Thoracic aorta (tissue), 2 donors: ENCODE results near the gene F2RL2. TPM values are rescaled to one million over a fixed set of nuclear protein-coding genes. Genes with fewer than 3 reads are reported as not detected.

ENCODE experiments used
- ATAC-seq: fragments of 150-250 bp; one replicate; pipeline ENCODE4 v1.8.0; 2017; ENCODE audit warnings: low read depth; ENCODE audit not compliant: insufficient number of reproducible peaks, low FRiP score
- DNase-seq: peaks from one replicate; pipeline ENCODE4 v3.0.0-alpha.2; 2020; ENCODE audit warnings: low spot score
- H3K27ac ChIP-seq, 2 donors: fragments of 200-600 bp; sonication (generic); 1 replicate in 1 of 2; 2 replicates in 1 of 2; pipeline ENCODE4 v1.5.1; 2016; ENCODE audit warnings: mild to moderate bottlenecking in 2 of 2, moderate library complexity in 2 of 2
- H3K27me3 ChIP-seq: fragments of 200-600 bp; sonication (generic); replicated peaks from 2 replicates; pipeline ENCODE4 v1.6.0; 2016; ENCODE audit warnings: mild to moderate bottlenecking; ENCODE audit not compliant: insufficient read depth
- H3K36me3 ChIP-seq: fragments of 200-600 bp; sonication (generic); one replicate; pipeline ENCODE4 v1.5.1; 2016
- H3K4me1 ChIP-seq, 2 donors: fragments of 200-600 bp; sonication (generic); 1 replicate in 1 of 2; 2 replicates in 1 of 2; pipeline versions ENCODE4 v1.5.1 to v1.6.0; 2016; ENCODE audit warnings: low read depth in 2 of 2, mild to moderate bottlenecking in 1 of 2; ENCODE audit not compliant: control insufficient read depth in 1 of 2
- H3K4me3 ChIP-seq: fragments of 200-600 bp; sonication (generic); 2 replicates; pipeline ENCODE4 v1.5.1; 2016; ENCODE audit warnings: mild to moderate bottlenecking
- H3K9me3 ChIP-seq: fragments of 200-600 bp; sonication (generic); 2 replicates; pipeline ENCODE4 v1.5.1; 2016
- total RNA-seq, 2 donors: library from RNA; depleted of rRNA; stranded (reverse); fragments of >200 nt; gene quantifications; one replicate each; pipeline versions ENCODE4 v1.1.0 to v1.2.3, GENCODE V29; 2016
- TF ChIP-seq, protein P1 (sequence below): fragments of 200-600 bp; sonication (generic); IDR thresholded peaks from one replicate; pipeline ENCODE4 v1.5.1; 2019; ENCODE audit warnings: antibody characterized with exemption

The F2RL2 gene
- total RNA-seq, 2 donors from 2014 or later, result 2.7 to 13.7 TPM

- Histone ChIP-seq H3K4me3 (no peak overlapping the region), H3K36me3 (no peaks in the 10 kb centered on the region), H3K27ac (no peak overlapping the region), H3K9me3 (no peaks in the 10 kb centered on the region), H3K27me3 (no peaks in the 10 kb centered on the region), H3K4me1 (peaks cover 0 to 8% of the 10 kb centered on the region in 2 donors)
- no peak for ATAC-seq
- no peak for DNase-seq
- TF ChIP-seq, protein P1, sequence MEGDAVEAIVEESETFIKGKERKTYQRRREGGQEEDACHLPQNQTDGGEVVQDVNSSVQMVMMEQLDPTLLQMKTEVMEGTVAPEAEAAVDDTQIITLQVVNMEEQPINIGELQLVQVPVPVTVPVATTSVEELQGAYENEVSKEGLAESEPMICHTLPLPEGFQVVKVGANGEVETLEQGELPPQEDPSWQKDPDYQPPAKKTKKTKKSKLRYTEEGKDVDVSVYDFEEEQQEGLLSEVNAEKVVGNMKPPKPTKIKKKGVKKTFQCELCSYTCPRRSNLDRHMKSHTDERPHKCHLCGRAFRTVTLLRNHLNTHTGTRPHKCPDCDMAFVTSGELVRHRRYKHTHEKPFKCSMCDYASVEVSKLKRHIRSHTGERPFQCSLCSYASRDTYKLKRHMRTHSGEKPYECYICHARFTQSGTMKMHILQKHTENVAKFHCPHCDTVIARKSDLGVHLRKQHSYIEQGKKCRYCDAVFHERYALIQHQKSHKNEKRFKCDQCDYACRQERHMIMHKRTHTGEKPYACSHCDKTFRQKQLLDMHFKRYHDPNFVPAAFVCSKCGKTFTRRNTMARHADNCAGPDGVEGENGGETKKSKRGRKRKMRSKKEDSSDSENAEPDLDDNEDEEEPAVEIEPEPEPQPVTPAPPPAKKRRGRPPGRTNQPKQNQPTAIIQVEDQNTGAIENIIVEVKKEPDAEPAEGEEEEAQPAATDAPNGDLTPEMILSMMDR, result no peak
Observed at GRCh38 chr5:76571559-76571958, 51.6 kb downstream of the F2RL2 start.

DNA sequence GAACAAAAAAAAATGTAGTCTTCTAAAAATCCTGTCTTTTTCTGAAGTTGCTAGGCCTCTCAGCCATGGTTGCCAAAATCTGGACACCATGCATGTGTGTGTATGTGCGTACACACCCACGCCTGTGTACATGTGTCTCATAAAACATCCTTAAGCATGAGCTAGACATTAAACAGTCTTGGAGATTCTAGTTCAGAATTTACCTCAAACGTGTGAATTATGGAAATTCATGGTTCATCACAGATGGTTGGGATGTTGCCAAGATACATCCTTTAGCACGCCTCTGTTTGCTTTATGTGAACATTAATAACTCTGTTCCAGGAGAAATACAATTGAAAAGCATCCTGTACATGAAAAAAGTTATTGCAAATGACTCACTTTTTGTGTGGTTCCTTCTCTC, 53.0 kb downstream of the F2RL2 start:
- Histone ChIP-seq H3K27me3 (no peaks in the 10 kb centered on the region), H3K27ac (no peak overlapping the region), H3K4me3 (no peak overlapping the region), H3K36me3 (no peaks in the 10 kb centered on the region), H3K4me1 (peaks cover 0 to 8% of the 10 kb centered on the region in 2 donors), H3K9me3 (no peaks in the 10 kb centered on the region)
- TF ChIP-seq, protein P1, result no peak
- DNase-seq (no peak), ATAC-seq (no peak)

Other genes with a start within 250 kb of the F2RL2 start
- gene IQGAP2, start 220.1 kb downstream of the F2RL2 start, total RNA-seq, result 10 to 100 TPM; 15.3 to 17.6 TPM
- 100 to 1,000 TPM in 1 of 2 donors, 10 to 100 TPM in 1; 96.4 to 240 TPM for gene F2R, start 92.7 kb upstream of the F2RL2 start, total RNA-seq
- 1 to 10 TPM; 8.3 to 9.1 TPM for gene F2RL1, start 195.6 kb upstream of the F2RL2 start, total RNA-seq
- not detected for gene S100Z, start 226.6 kb upstream of the F2RL2 start, total RNA-seq